Vagina (tissue), 2 donors: ENCODE data around the gene MGAT3. TPM values are rescaled to one million over a fixed set of nuclear protein-coding genes. Genes with fewer than 3 reads are reported as not detected.

ENCODE experiments used
- DNase-seq, 2 donors: peaks; one replicate each; pipeline ENCODE4 v3.0.0-alpha.2; 2017; ENCODE audit errors: extremely low spot score in 2 of 2
- H3K27ac ChIP-seq: fragments of 200-600 bp; sonication (generic); one replicate; pipeline ENCODE4 v1.5.1; 2019
- H3K27me3 ChIP-seq: fragments of 200-600 bp; sonication (generic); one replicate; pipeline ENCODE4 v1.5.1; 2019
- H3K36me3 ChIP-seq, 2 donors: fragments of 200-600 bp; sonication (generic); one replicate each; pipeline ENCODE4 v1.5.1; 2017 to 2019
- H3K4me1 ChIP-seq: fragments of 200-600 bp; sonication (generic); one replicate; pipeline ENCODE4 v1.5.1; 2019
- H3K4me3 ChIP-seq, 2 donors: fragments of 200-600 bp; sonication (generic); 1 replicate in 1 of 2; 2 replicates in 1 of 2; pipeline ENCODE4 v1.5.1; 2016 to 2019
- H3K9me3 ChIP-seq: fragments of 200-600 bp; sonication (generic); one replicate; pipeline ENCODE4 v1.5.1; 2019
- POLR2A ChIP-seq, 2 donors: fragments of 450-650 bp; IDR thresholded peaks; one replicate each; pipeline ENCODE4 v1.6.1; 2017; ENCODE audit warnings: antibody characterized with exemption in 2 of 2, mild to moderate bottlenecking in 2 of 2, moderate library complexity in 2 of 2
- POLR2AphosphoS5 ChIP-seq, 2 donors: sonication (generic); formaldehyde crosslinking; IDR thresholded peaks; one replicate each; pipeline ENCODE4 v1.9.0; 2017; ENCODE audit warnings: antibody characterized with exemption in 2 of 2, mild to moderate bottlenecking in 2 of 2, low read depth in 1 of 2; ENCODE audit not compliant: insufficient read depth in 1 of 2
- intact Hi-C: fragments of 100-400 bp; cut with DNase I; formaldehyde crosslinking; loops from one replicate; pipeline ENCODE4 v1.15.1; 2023
- total RNA-seq: library from RNA; depleted of rRNA; stranded (reverse); fragments of >200 nt; gene quantifications from one replicate; pipeline ENCODE4 v1.2.3, GENCODE V29; 2016
- TF ChIP-seq, protein P1 (sequence below), 3 experiments: fragments of 450-650 bp in 2 of 3; fragments of 200-600 bp in 1 of 3; sonication (generic) in 1 of 3; IDR thresholded peaks; one replicate each; pipeline ENCODE4 v1.5.1; 2017 to 2019; ENCODE audit warnings: antibody characterized with exemption in 3 of 3, mild to moderate bottlenecking in 2 of 3, moderate library complexity in 2 of 3

Gene MGAT3
- total RNA-seq, 1 donor from 2014 or later: 0.98 TPM

- no peak for DNase-seq
- Histone ChIP-seq H3K4me1 (peaks cover 32% of the 10 kb centered on the region), H3K36me3 (peaks cover 0 to 21% of the 10 kb centered on the region in 2 donors), H3K27ac (no peak overlapping the region), H3K27me3 (no peaks in the 10 kb centered on the region), H3K4me3 (no peak overlapping the region), H3K9me3 (no peaks in the 10 kb centered on the region)
- TF ChIP-seq POLR2A (IDR thresholded peaks at IDR 0.05) (no peak), POLR2AphosphoS5 (IDR thresholded peaks at IDR 0.05; ENCODE audit: insufficient read depth in 1 of 2, low read depth in 1 of 2) (no peak)
- TF ChIP-seq, protein P1, sequence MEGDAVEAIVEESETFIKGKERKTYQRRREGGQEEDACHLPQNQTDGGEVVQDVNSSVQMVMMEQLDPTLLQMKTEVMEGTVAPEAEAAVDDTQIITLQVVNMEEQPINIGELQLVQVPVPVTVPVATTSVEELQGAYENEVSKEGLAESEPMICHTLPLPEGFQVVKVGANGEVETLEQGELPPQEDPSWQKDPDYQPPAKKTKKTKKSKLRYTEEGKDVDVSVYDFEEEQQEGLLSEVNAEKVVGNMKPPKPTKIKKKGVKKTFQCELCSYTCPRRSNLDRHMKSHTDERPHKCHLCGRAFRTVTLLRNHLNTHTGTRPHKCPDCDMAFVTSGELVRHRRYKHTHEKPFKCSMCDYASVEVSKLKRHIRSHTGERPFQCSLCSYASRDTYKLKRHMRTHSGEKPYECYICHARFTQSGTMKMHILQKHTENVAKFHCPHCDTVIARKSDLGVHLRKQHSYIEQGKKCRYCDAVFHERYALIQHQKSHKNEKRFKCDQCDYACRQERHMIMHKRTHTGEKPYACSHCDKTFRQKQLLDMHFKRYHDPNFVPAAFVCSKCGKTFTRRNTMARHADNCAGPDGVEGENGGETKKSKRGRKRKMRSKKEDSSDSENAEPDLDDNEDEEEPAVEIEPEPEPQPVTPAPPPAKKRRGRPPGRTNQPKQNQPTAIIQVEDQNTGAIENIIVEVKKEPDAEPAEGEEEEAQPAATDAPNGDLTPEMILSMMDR (IDR thresholded peaks at IDR 0.05): no peak
- intact Hi-C loops: no loop called here
These were observed 23.2 kb upstream of the MGAT3 start for GRCh38 chr22:39433476-39434242.

DNA sequence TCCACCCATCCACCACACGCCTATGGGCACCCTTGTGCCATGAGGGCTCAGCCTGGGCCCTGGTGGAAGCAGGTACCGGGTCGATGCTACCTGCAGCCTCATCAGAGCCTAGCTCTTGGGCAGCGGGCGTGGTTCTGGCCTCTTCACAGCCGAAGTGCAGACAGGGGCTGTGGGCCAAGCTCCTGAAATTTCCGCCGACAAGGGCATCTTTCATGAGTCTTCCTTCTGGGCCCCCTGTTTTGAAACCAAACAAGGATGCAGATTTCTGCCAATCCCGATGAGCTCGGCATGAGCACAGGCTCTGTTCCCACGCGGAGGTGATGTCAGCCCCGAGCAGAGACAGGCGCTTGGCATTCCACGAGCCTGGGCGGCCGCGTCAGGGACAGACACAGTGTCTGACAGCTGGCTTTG, 22.6 kb upstream of the MGAT3 start:
- Histone ChIP-seq H3K36me3 (peaks cover 0 to 18% of the 10 kb centered on the region in 2 donors), H3K27me3 (no peaks in the 10 kb centered on the region), H3K9me3 (no peaks in the 10 kb centered on the region), H3K4me3 (no peak overlapping the region), H3K27ac (no peak overlapping the region), H3K4me1 (peaks cover 32% of the 10 kb centered on the region)
- intact Hi-C loops: no loop called here
- TF ChIP-seq, protein P1 (IDR thresholded peaks at IDR 0.05): no peak
- no peak for DNase-seq

DNA sequence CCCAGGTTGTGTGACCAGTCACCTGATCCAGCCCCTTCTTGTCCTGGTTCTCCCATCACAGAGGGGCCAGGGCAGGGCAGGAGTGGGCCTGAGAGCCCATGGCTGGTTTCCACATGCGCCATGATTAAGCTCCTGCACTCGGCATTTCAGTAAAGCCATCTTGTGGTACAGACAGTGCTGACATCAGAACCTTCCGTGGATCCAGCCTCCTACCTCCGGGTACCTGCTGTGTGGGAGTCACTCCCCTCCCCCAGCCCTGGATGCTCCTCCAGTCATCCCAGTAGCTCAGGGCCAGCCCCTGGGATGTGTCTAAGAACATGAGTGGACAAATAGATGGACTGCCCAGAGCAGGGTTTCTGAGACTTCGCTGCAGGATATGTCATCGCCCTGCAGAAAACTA, 22.1 kb upstream of the MGAT3 start:
- intact Hi-C loops: no loop called here
- Histone ChIP-seq H3K36me3 (peaks cover 0 to 17% of the 10 kb centered on the region in 2 donors), H3K9me3 (no peaks in the 10 kb centered on the region), H3K4me1 (peaks cover 32% of the 10 kb centered on the region), H3K27ac (no peak overlapping the region), H3K27me3 (no peaks in the 10 kb centered on the region), H3K4me3 (no peak overlapping the region)
- TF ChIP-seq POLR2A (IDR thresholded peaks at IDR 0.05) (no peak), POLR2AphosphoS5 (IDR thresholded peaks at IDR 0.05; ENCODE audit: insufficient read depth in 1 of 2, low read depth in 1 of 2) (no peak)
- TF ChIP-seq, protein P1 (IDR thresholded peaks at IDR 0.05): no peak
- DNase-seq: no peak

GRCh38 chr22:39435616-39436015, 21.2 kb upstream of the MGAT3 start:
- H3K4me3 ChIP-seq: no peak overlapping the region
- peaks cover 0 to 8% of the 10 kb centered on the region in 2 donors for H3K36me3 ChIP-seq
- peaks cover 32% of the 10 kb centered on the region for H3K4me1 ChIP-seq
- H3K9me3 ChIP-seq: no peaks in the 10 kb centered on the region
- no peak for DNase-seq
- intact Hi-C loops: no loop called here
- TF ChIP-seq POLR2AphosphoS5 (IDR thresholded peaks at IDR 0.05; ENCODE audit: insufficient read depth in 1 of 2, low read depth in 1 of 2) (no peak), POLR2A (IDR thresholded peaks at IDR 0.05) (no peak)
- TF ChIP-seq, protein P1 (IDR thresholded peaks at IDR 0.05): no peak
- H3K27ac ChIP-seq: no peak overlapping the region
- H3K27me3 ChIP-seq: no peaks in the 10 kb centered on the region
